HG03342 (cell line): ENCODE data around the gene ATXN7L1.

Experiments
- ATAC-seq: cut with Tn5 transposase; IDR thresholded peaks from one replicate; pipeline ENCODE4 v1.9.1; 2021; ENCODE audit warnings: mild to moderate bottlenecking, moderate library complexity; ENCODE audit not compliant: unreplicated experiment

ATXN7L1 gene

DNA sequence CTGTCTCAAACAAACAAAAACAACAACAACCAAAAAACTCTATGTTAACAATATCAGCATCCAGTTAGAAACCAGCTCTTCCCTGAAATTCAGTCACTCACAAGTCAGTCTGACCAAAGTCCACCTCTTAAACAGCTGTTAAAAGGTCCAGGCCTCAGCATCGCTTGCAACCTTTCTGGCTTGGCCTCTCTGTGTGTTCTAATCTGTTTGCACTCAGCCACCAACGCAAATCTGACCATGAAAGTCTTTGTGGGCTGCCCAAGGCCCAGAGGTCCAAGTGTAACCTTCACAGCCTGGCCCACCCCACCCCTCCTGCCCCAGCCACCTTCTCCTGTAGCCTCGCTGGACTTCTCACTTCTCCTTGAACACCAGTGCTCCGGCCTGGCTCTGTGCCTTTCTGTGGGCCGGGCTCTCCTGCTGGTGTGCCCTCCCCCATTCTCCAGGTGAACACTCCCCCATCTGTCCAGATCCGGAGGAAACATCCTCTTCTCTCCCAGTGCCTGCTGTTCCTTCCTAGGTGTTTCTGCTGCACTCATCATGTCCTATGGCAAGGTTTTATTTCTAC, 222.9 kb downstream of the ATXN7L1 start:
- no peak for ATAC-seq

DNA sequence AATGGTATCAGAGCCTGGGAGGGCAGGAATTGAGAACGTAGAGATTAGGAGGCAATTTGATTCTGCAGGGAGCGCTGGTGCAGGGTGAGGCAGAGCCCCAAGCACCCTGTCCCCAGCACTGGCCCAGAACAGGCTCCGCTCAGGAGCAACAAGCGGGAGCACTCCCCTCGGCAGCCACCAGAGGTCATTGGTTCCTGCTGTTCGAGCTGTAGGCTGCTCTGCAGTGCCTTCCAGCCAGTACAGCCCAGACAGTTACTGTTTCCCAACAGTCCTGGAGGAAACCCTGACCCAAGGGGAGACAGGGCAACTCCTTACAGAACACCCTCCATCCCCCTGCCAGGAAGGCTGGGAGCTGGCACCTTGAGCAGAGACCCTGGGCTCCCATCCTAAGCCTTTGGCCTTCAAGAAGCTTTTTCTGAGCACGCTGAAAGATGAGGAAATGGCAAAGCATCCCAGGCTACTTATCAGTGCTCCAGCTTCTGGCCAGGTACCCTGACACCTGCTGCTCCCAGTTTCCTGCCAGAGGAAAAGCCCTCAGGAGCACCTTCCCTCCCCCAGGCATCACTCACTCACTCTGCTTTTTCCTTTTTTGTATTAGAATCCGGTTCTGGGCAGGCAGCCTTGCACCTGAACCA, 223.9 kb downstream of the ATXN7L1 start:
- peak; percentile 88 for ATAC-seq

- no peak for ATAC-seq
Measured at GRCh38 chr7:105651798-105652197, 224.6 kb downstream of the ATXN7L1 start.

- no peak for ATAC-seq
Measured at GRCh38 chr7:105650382-105650970, 225.9 kb downstream of the ATXN7L1 start.

GRCh38 chr7:105649727-105650381, 226.5 kb downstream of the ATXN7L1 start:
- ATAC-seq, result no peak

DNA sequence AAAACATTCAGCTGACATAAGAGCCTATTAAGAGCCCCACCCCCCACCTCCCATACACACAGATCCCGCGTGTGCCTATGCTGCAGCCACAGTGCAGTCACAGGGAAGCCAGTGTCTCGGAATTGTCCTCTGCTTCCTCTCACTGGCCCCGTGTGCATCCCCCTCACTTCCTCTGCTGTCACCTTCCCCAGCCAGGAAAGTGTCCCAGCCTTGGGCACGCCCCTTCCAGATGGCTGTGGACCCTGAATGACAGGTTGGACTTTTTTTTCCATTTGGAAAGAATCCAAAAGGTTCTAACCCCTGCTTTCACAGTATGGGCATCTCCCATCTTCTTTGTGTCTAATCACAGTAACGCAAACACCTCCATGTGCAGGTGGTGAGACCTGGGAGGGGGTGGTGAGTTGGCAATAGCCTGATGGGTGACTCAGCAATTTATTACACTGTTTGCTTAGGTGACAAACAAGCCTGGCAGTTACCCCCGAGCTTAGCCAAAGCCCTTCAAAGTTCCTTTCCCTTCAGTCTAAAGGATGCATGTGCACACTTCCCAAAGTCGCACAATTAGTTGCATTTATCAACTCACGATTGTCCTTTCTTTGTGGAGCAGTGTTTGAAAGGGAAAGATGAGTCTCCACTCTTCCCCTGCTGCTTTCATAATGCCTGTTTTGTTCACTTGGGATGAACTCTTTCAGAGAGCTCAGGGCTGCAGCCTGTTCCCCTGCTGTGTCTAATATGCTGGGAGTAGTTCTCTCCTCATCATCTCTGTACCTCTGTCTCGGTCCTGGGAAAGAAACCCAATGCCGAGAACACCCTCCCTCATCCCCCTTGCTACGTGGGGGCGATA, 227.6 kb downstream of the ATXN7L1 start:
- no peak for ATAC-seq

- no peak for ATAC-seq
Measured at GRCh38 chr7:105647591-105647990, 228.8 kb downstream of the ATXN7L1 start.

DNA sequence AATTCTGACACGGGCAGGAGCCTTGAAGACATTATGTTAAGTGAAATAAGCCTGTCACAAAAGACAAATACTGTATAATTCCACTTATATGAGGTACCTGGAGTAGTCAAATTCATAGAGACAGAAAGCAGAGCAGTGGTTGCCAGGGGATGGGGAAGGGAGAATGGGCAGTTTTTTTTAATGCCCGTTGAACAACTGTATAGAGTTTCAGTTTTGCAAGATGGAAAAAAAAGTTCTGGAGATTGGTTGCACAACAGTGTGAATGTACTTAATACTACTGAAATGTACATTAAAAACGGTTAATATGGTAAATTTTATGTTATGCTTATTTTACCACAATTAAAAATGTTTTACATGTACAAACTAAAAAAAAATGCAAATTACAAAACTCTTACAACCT, 231.5 kb downstream of the ATXN7L1 start:
- no peak for ATAC-seq

- no peak for ATAC-seq
Measured at GRCh38 chr7:105643851-105644250, 232.5 kb downstream of the ATXN7L1 start.

DNA sequence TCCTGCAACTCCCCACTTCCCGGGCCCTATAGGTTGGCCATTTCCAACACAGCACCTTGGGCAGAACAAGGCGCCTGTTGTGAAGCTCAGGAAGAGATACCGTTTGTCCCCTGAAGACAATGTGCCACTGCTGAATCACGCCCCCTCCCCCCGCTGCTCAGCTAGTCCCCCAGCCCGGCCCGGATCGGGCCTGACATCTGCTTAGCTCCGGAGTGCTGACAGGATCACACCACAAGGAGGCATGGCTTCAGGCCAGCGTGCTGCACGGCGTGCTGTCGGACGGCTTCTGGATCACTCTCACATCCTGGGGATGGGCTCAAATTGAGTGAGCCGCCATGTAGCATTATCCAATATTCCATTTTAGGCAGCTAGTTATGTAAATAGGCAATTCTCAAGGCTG, 233.0 kb downstream of the ATXN7L1 start:
- ATAC-seq, result no peak

DNA sequence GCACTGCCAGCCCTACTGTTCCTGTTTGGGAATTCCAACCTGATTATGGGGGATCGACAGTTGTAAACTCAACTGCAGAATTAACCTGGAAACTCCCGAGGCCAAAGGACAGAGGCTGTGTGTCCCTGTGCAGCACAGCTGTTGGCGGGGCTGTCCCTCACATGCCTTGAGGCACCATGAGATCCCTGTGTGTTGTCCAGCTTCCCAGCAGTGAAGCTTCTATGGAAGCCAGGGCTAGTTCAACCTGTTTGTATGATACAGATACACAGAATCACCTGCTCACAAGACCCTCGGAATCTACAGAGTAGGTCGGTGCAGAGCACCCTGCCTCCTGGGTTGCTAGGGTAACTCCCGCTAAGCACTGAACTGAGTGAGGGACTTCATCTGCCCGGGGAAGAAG, 234.1 kb downstream of the ATXN7L1 start:
- no peak for ATAC-seq

DNA sequence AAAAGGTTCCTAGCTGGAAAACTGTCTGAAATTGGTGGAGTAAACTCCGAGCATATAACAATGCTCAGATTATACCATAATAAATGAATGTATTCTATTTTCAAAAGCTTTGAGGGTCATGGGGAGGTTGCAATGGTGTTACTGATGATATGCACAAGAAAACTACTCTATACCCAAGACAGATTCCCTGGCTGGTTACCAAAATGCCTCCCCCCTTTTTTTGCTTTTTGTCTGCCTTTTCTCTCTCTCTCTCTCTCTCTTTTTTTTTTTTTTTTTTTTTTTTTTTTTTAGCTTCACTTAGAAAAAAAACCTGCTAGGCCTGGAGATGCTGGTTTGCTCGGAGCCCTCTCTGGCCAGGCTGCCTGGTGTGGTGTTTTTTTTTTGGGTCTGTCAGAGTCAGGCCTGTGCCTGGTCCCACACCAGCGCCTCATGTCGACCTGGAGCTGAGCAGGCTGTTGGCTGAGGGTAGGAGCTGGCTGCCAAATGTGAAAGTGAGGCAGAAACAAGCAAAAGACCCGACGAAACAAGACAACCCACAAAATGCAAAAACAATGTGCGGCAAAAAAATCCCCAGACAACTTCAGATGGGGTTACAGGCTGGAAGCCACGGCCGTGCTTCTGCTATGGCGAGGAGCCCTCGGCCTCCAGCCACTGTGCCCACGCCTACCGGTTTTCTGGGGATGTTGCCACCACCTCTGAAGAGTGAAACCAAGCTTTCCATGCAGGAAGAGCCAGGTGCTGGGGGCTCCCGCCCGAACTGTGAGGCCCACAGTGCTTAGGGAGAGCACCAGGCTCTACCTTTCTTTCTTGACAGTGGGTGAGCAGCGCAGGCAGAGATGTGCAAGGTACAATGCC, 235.2 kb downstream of the ATXN7L1 start:
- no peak for ATAC-seq

DNA sequence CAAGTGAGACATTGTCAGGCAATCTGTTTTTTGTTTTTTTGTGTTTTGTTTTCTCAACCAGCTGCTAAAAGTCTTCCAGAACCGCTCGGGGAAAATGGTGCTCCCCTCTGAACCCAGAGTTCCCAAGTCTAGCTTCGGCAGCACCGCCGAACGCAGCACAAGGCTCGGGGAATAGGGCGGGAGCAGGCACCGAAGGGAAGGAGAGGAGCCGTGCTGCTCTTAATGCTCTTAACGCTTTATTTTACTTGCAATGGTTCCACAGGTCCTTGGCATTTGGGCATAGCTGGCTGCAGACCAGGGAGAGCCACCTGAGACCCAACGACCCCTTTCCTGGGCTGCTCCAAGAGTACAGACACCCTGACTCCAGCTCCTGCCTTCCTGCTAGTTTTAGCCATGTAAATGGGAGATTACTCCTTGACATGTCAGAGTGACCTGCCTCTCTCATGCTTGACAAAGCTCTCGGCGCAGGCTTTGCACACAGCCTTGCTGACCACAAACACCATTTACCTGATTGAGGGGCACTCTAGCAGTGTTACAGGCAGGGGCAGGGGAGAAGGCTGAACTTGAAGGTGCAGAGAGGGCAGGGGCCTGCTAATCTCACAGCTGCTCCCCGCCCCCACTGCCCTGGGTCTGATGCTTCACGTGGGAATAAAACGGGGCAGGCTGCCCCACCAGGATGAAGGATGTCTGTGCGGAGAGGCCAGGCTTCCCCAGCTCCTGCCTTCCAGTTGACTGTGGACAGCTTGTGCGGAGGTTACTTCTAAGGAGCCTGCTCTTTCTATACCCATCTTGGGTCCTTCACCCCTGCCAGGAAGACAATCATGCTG, 236.5 kb downstream of the ATXN7L1 start:
- no peak for ATAC-seq

DNA sequence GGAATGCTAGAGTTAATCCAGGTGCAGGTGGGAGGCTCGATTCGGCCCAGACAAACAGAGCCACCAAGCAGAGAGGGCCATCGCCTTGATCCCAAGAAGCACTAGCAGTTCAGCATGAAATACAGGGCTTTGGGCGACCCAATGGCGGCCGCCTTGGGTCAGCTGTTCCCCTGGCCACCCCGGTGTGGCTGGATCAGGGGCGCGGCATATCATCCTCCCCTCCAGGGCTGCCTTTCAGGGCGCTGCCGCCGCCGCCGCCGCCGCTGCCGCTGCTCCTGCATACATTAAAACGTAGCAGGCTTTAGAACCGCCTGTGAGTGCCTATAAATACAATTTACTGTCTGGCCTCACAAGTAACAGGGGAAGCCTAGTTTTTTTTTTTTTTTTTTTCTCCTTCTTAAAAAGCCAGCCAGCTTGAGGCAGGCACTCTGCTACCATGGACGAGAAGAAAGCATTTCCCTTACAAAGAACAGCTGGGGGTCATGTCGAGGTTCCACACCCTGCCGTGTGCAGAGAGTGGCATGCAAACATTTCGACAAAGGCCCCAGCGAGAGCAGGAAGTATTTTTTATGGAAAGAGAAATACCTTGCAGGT, 237.4 kb downstream of the ATXN7L1 start:
- no peak for ATAC-seq

DNA sequence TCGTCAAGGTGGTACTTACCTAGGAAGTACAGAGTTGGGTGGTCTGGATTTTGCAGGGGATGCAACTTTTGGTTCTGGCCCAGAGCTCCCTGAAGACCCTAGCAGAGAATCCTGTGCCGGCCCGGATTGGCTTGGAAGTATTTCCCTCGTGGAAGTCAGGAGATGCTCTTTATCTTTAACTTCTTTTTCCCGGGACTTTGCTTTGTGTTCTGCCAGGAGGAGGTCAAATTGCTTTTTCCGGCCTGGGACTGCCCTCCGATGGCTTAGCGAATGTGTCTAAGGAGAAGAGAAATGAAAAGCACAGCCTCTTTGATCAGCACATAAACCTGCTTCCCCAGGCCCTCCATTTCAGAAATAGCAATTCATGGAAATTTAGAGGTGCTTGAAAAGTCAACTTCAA, 238.1 kb downstream of the ATXN7L1 start:
- ATAC-seq, result no peak

GRCh38 chr7:105637755-105638154, 238.6 kb downstream of the ATXN7L1 start:
- ATAC-seq, result no peak

DNA sequence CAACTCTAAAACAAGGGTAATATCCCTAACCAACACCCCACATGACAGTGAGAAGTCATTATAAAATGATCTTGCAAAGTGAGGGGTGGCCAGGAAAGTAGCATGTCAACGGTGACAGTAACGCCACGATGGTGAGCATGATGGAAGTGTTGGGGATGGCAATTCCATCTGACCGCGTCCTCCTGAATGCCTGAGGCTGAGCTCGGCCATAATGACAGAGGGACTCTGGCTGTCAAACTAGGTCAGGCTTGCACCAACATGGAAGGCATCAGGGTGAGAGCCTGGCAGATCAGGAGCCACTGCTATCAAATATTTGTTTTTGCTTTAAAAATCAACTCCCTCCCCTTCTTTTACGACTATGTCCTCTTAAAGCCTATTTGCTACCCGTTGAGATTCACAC, 239.4 kb downstream of the ATXN7L1 start:
- no peak for ATAC-seq

- ATAC-seq, result no peak
Measured at GRCh38 chr7:105635197-105635596, 241.2 kb downstream of the ATXN7L1 start.

- ATAC-seq, result no peak
Measured at GRCh38 chr7:105625986-105626385, 250.4 kb downstream of the ATXN7L1 start.
